Left ventricle myocardium superior (tissue), 1 donor: Measurements from ENCODE around the gene CHST10. TPM values are rescaled to one million over a fixed set of nuclear protein-coding genes. Genes with fewer than 3 reads are reported as not detected.
"Not testable (repeated sequence)": the region's sequence is repeated elsewhere in the genome, so short reads cannot be mapped to it uniquely, and the experiment has no call there.

ENCODE experiments used
- ATAC-seq: fragments of 200-7000 bp; cut with Tn5 transposase; one replicate; pipeline ENCODE4 v1.9.1; 2020; ENCODE audit warnings: mild to moderate bottlenecking, moderate library complexity
- DNase-seq: peaks from one replicate; pipeline ENCODE4 v3.0.0-alpha.2; 2020
- intact Hi-C: fragments of 100-400 bp; cut with micrococcal nuclease; formaldehyde crosslinking; loops from one replicate; pipeline ENCODE4 v1.11.0; 2022
- long read RNA-seq: library from polyadenylated mRNA; unstranded; transcript quantifications from one replicate; pipeline ENCODE4 v2.0.0, GENCODE V29; 2021
- total RNA-seq: library from RNA; stranded (reverse); fragmentation: NEBNext Ultra II Directional; extraction: Animal tissue kit (Norgen Biotek cat#: 25700); gene quantifications from one replicate; pipeline ENCODE4 v1.2.1, GENCODE V29; 2021
- donor health status: DM: no; HTN: yes; CAD: no; lungs with severe emphysema.

The CHST10 gene
- total RNA-seq = 10.7 TPM
- long read RNA-seq, transcript CHST10-201 (7 exons, 2,842 nt) = major isoform, 23 of 43 reads
- long read RNA-seq, partial matches to known transcripts = 4 of 43 reads
- long read RNA-seq, other reads (novel, unspliced or antisense) = 16 of 43 reads

- peak; percentile 83 for DNase-seq
- intact Hi-C loops = no loop called here
- peak; percentile 97 for ATAC-seq
Observed at GRCh38 chr2:100416935-100417710, at the start of gene CHST10. Gene CHST10 (minus strand): TSS chr2:100417668. CDS start chr2:100406675, 10,993 bp downstream.

- intact Hi-C loops = no loop called here
- DNase-seq (no peak), ATAC-seq (no peak)
Observed at GRCh38 chr2:100460904-100461530, 43.5 kb upstream of the CHST10 start.

GRCh38 chr2:100456357-100456756 is 38.9 kb upstream of the CHST10 start:
- not testable (repeated sequence) for ATAC-seq, DNase-seq

GRCh38 chr2:100453853-100454252 is 36.4 kb upstream of the CHST10 start:
- DNase-seq = no peak
- ATAC-seq = no peak
- intact Hi-C loops = no loop called here

More at GRCh38 chr2:100456357-100456756, 38.9 kb upstream of the CHST10 start:
- intact Hi-C loops = not testable (repeated sequence)

GRCh38 chr2:100451734-100452133 is 34.3 kb upstream of the CHST10 start:
- no peak for ATAC-seq
- intact Hi-C loops = no loop called here
- no peak for DNase-seq

- DNase-seq = no peak
- intact Hi-C loops = no loop called here
- ATAC-seq = no peak
Observed at GRCh38 chr2:100451092-100451491, 33.6 kb upstream of the CHST10 start.

- no peak for ATAC-seq
- no peak for DNase-seq
- intact Hi-C loops = no loop called here
Observed at GRCh38 chr2:100446696-100447095, 29.2 kb upstream of the CHST10 start.

GRCh38 chr2:100437751-100438150 is 20.3 kb upstream of the CHST10 start:
- intact Hi-C loops = no loop called here
- ATAC-seq = no peak
- no peak for DNase-seq

GRCh38 chr2:100429726-100430125 is 12.3 kb upstream of the CHST10 start:
- DNase-seq (no peak), ATAC-seq (no peak)
- intact Hi-C loops = no loop called here

- intact Hi-C loops = no loop called here
- peak; percentile 69 for DNase-seq
- peak; percentile 84 for ATAC-seq
Observed at GRCh38 chr2:100427627-100428258, 10.3 kb upstream of the CHST10 start.

- no peak for ATAC-seq
- intact Hi-C loops = no loop called here
- no peak for DNase-seq
Observed at GRCh38 chr2:100427111-100427510, 9.6 kb upstream of the CHST10 start.

GRCh38 chr2:100426384-100426720 is 8.9 kb upstream of the CHST10 start:
- intact Hi-C loops = no loop called here
- ATAC-seq = no peak
- no peak for DNase-seq

- no peak for ATAC-seq
- DNase-seq = no peak
- intact Hi-C loops = no loop called here
Observed at GRCh38 chr2:100425573-100426383, 8.3 kb upstream of the CHST10 start.

- ATAC-seq = no peak
- intact Hi-C loops = no loop called here
- DNase-seq = no peak
Observed at GRCh38 chr2:100425107-100425506, 7.6 kb upstream of the CHST10 start.

- intact Hi-C loops = no loop called here
- DNase-seq = no peak
- no peak for ATAC-seq
Observed at GRCh38 chr2:100424277-100424875, 6.9 kb upstream of the CHST10 start.

GRCh38 chr2:100423631-100424030 is 6.2 kb upstream of the CHST10 start:
- no peak for DNase-seq
- intact Hi-C loops = no loop called here
- no peak for ATAC-seq

GRCh38 chr2:100422320-100423055 is 5.0 kb upstream of the CHST10 start:
- no peak for DNase-seq
- ATAC-seq = peak; percentile 49
- intact Hi-C loops = no loop called here

- DNase-seq (no peak), ATAC-seq (no peak)
- intact Hi-C loops = no loop called here
Observed at GRCh38 chr2:100419915-100420314, 2.4 kb upstream of the CHST10 start.
